Keratinocyte (primary cell): ENCODE data around the gene RELA. TPM values are rescaled to one million over a fixed set of nuclear protein-coding genes. Genes with fewer than 3 reads are reported as not detected.

Source experiments
- DNase-seq: peaks from one replicate; pipeline ENCODE4 v3.0.0-alpha.2; 2011; ENCODE audit warnings: low read depth, missing footprints, low spot score
- FAIRE-seq: peaks from 2 replicates; lab custom pipeline; 2011; peaks lifted over from hg19 to GRCh38; lab: Jason Lieb, UNC
- H2AFZ ChIP-seq: 2 replicates; pipeline ENCODE4 v1.6.0; 2012; ENCODE audit warnings: low read length, control low read depth, inconsistent platforms; ENCODE audit not compliant: control insufficient read depth
- H3K27ac ChIP-seq: 2 replicates; pipeline ENCODE4 v1.5.1; 2011; ENCODE audit warnings: low read length; ENCODE audit not compliant: control insufficient read depth, insufficient read depth
- H3K27me3 ChIP-seq: 3 replicates; pipeline ENCODE4 v1.6.0; 2011; ENCODE audit warnings: low read length; ENCODE audit not compliant: control insufficient read depth, insufficient read depth; ENCODE audit errors: extremely low read depth
- H3K36me3 ChIP-seq, 2 experiments: 2 replicates in 1 of 2; 3 replicates in 1 of 2; pipeline ENCODE4 v1.5.1; 2011; ENCODE audit warnings: low read length in 2 of 2, mild to moderate bottlenecking in 1 of 2; ENCODE audit not compliant: control insufficient read depth in 2 of 2, insufficient read depth in 2 of 2; ENCODE audit errors: extremely low read depth in 1 of 2
- H3K4me1 ChIP-seq: 3 replicates; pipeline ENCODE4 v1.5.1; 2011; ENCODE audit warnings: low read length; ENCODE audit not compliant: control insufficient read depth, insufficient read depth; ENCODE audit errors: extremely low read depth
- H3K4me2 ChIP-seq: 3 replicates; pipeline ENCODE4 v1.6.0; 2011; ENCODE audit warnings: low read depth, low read length; ENCODE audit not compliant: control insufficient read depth, insufficient read depth; ENCODE audit errors: extremely low read depth
- H3K4me3 ChIP-seq, 3 experiments: fragments of 200-600 bp in 1 of 3; sonication (generic) in 1 of 3; 2 replicates in 2 of 3; 3 replicates in 1 of 3; pipeline ENCODE4 v1.5.1; 2011 to 2016; ENCODE audit warnings: low read length in 3 of 3, mild to moderate bottlenecking in 3 of 3, control low read depth in 2 of 3, inconsistent platforms in 1 of 3, low read depth in 1 of 3, mixed read lengths in 1 of 3, mixed run types in 1 of 3, moderate library complexity in 1 of 3; ENCODE audit not compliant: control insufficient read depth in 2 of 3, insufficient read depth in 2 of 3; ENCODE audit errors: extremely low read depth in 1 of 3
- H3K79me2 ChIP-seq: 2 replicates; pipeline ENCODE4 v1.6.0; 2012; ENCODE audit warnings: low read length; ENCODE audit not compliant: control insufficient read depth, insufficient read depth
- H3K9ac ChIP-seq: 3 replicates; pipeline ENCODE4 v1.6.0; 2011; ENCODE audit warnings: low read length; ENCODE audit not compliant: control insufficient read depth, insufficient read depth; ENCODE audit errors: extremely low read depth
- H3K9me1 ChIP-seq: 3 replicates; pipeline ENCODE4 v1.6.0; 2011; ENCODE audit warnings: low read length; ENCODE audit not compliant: control insufficient read depth, insufficient read depth; ENCODE audit errors: extremely low read depth
- H3K9me3 ChIP-seq: 2 replicates; pipeline ENCODE4 v1.5.1; 2012; ENCODE audit warnings: low read depth, low read length; ENCODE audit not compliant: control insufficient read depth
- H4K20me1 ChIP-seq: 3 replicates; pipeline ENCODE4 v1.6.0; 2011; ENCODE audit warnings: low read length; ENCODE audit not compliant: control insufficient read depth, insufficient read depth; ENCODE audit errors: extremely low read depth
- CTCF ChIP-seq, 3 experiments: IDR thresholded peaks in 1 of 3; conservative IDR thresholded peaks in 1 of 3; optimal IDR thresholded peaks in 1 of 3; 2 replicates in 2 of 3; 3 replicates in 1 of 3; pipeline versions ENCODE3 to v1.5.1; 2011; ENCODE audit warnings: low read length in 3 of 3, mild to moderate bottlenecking in 3 of 3, moderate library complexity in 2 of 3, control low read depth in 1 of 3, inconsistent platforms in 1 of 3; ENCODE audit not compliant: insufficient read depth in 2 of 3; ENCODE audit errors: extremely low read depth in 1 of 3
- EZH2 ChIP-seq: IDR thresholded peaks from one replicate; pipeline ENCODE4 v1.6.1; 2012; ENCODE audit warnings: inconsistent platforms, mild to moderate bottlenecking, low read length, moderate library complexity
- dilution Hi-C: fragments of 300-500 bp; cut with MboI; formaldehyde crosslinking; loops from one replicate; pipeline ENCODE4 v1.7.0; 2020; ENCODE audit warnings: low sequenced_read_pairs; ENCODE audit not compliant: extremely low pct_ligation_motif_present
- polyA plus RNA-seq, 5 experiments: library from polyadenylated mRNA; depleted of rRNA in 3 of 5; stranded (reverse) in 3 of 5; stranded (forward) in 1 of 5; unstranded in 1 of 5; fragments of >200 nt; gene quantifications; 1 replicate in 1 of 5; 2 replicates in 3 of 5; 3 replicates in 1 of 5; pipeline versions ENCODE4 v1.2.1 to v1.2.3, GENCODE V29; 2011 to 2012; ENCODE audit warnings: missing spikeins in 2 of 5, low read depth in 1 of 5, low replicate concordance in 1 of 5

RELA gene
- polyA plus RNA-seq, 1 donor (not counting 4 experiments of a cell fraction or from before 2014, with no cell fraction given), result 20.4 TPM

- no peak overlapping the region for H3K4me2 ChIP-seq
- dilution Hi-C loops, result no loop called here
- peaks cover 2% of the 10 kb centered on the region for H4K20me1 ChIP-seq
- no peaks in the 10 kb centered on the region for H3K9me3 ChIP-seq
- H3K36me3 ChIP-seq, result peaks cover 47 to 52% of the 10 kb centered on the region in 2 experiments
- H3K9ac ChIP-seq, result no peak overlapping the region
- H3K9me1 ChIP-seq, result no peaks in the 10 kb centered on the region
- no peak for TF ChIP-seq EZH2
- TF ChIP-seq CTCF (optimal IDR thresholded peaks at IDR 0.05 in 1 of 3, IDR thresholded peaks at IDR 0.05 in 1 of 3, conservative IDR thresholded peaks at IDR 0.05 in 1 of 3; ENCODE audit: extremely low read depth in 1 of 3, insufficient read depth in 2 of 3, low read length in 3 of 3), result no peak
- H3K27ac ChIP-seq, result no peak overlapping the region
- H3K27me3 ChIP-seq, result no peaks in the 10 kb centered on the region
- H2AFZ ChIP-seq, result no peak overlapping the region
- H3K79me2 ChIP-seq, result peaks cover 47% of the 10 kb centered on the region
- H3K4me1 ChIP-seq, result peaks cover 8% of the 10 kb centered on the region
- DNase-seq, result no peak
- no peak for FAIRE-seq
- H3K4me3 ChIP-seq, result no peak overlapping the region
Observed at GRCh38 chr11:65620666-65621065, 42.0 kb downstream of the RELA start.

- dilution Hi-C loops, result no loop called here
- Histone ChIP-seq H3K27ac (no peak overlapping the region), H3K4me2 (no peak overlapping the region), H3K9me1 (no peaks in the 10 kb centered on the region), H4K20me1 (peaks cover 2% of the 10 kb centered on the region), H3K4me1 (peaks cover 8% of the 10 kb centered on the region), H3K36me3 (peaks cover 47% of the 10 kb centered on the region in 2 experiments), H3K27me3 (no peaks in the 10 kb centered on the region), H3K9me3 (no peaks in the 10 kb centered on the region), H2AFZ (no peak overlapping the region), H3K4me3 (no peak overlapping the region), H3K9ac (no peak overlapping the region), H3K79me2 (peaks cover 49% of the 10 kb centered on the region)
- DNase-seq (no peak), FAIRE-seq (no peak)
- TF ChIP-seq CTCF (optimal IDR thresholded peaks at IDR 0.05 in 1 of 3, IDR thresholded peaks at IDR 0.05 in 1 of 3, conservative IDR thresholded peaks at IDR 0.05 in 1 of 3; ENCODE audit: extremely low read depth in 1 of 3, insufficient read depth in 2 of 3, low read length in 3 of 3), result no peak
- TF ChIP-seq EZH2, result no peak
Observed at GRCh38 chr11:65619281-65619928, 43.3 kb downstream of the RELA start.
